Right lobe of liver (tissue), 4 donors: ENCODE data around the gene ANAPC13.

Experiments
- POLR2A ChIP-seq: fragments of 450-650 bp; IDR thresholded peaks from one replicate; pipeline ENCODE4 v1.6.1; 2017; ENCODE audit warnings: antibody characterized with exemption, mild to moderate bottlenecking
- TF ChIP-seq, protein P1 (sequence below), 4 donors: fragments of 200-600 bp in 3 of 4; fragments of 450-650 bp in 1 of 4; IDR thresholded peaks; one replicate each; pipeline versions ENCODE4 v1.5.1 to v1.8.0; 2016 to 2022; ENCODE audit warnings: antibody characterized with exemption in 4 of 4, mild to moderate bottlenecking in 2 of 4
- donor health status: DM: no; HTN: no; CAD: no.
- donor health status: DM: no; HTN: no; CAD: no.
- donor health status: DM: no; HTN: yes; CAD: no.

DNA sequence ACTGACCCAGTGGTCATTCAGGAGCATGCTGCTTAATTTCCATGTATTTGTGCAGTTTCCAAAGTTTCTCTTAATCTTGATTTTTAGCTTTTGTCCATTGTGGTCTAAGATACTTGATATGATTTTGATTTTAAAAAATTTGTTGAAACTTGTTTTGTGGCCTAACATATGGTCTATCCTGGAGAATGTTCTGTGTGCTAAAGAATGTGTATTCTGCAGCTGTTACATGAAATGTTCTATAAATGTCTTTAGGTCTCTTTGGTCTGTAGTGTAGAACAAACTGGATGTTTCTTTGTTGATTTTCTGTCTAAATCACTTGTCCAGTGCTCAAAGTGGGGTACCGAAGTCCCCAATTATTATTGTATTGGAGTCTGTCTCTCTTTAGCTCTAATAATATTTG, 17.5 kb upstream of the ANAPC13 start:
- TF ChIP-seq, protein P1, sequence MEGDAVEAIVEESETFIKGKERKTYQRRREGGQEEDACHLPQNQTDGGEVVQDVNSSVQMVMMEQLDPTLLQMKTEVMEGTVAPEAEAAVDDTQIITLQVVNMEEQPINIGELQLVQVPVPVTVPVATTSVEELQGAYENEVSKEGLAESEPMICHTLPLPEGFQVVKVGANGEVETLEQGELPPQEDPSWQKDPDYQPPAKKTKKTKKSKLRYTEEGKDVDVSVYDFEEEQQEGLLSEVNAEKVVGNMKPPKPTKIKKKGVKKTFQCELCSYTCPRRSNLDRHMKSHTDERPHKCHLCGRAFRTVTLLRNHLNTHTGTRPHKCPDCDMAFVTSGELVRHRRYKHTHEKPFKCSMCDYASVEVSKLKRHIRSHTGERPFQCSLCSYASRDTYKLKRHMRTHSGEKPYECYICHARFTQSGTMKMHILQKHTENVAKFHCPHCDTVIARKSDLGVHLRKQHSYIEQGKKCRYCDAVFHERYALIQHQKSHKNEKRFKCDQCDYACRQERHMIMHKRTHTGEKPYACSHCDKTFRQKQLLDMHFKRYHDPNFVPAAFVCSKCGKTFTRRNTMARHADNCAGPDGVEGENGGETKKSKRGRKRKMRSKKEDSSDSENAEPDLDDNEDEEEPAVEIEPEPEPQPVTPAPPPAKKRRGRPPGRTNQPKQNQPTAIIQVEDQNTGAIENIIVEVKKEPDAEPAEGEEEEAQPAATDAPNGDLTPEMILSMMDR (IDR thresholded peaks at IDR 0.05), result no peak
- no peak for TF ChIP-seq POLR2A
